Smooth muscle cell (in vitro differentiated cells): Measurements from ENCODE around the gene ASCC3. TPM values are rescaled to one million over a fixed set of nuclear protein-coding genes. Genes with fewer than 3 reads are reported as not detected.
A peak's percentile ranks its signal among the peaks of the same experiment; 100 is the strongest.

Experiments used
- DNase-seq: peaks from one replicate; lab custom pipeline; 2025; ENCODE audit not compliant: unreplicated experiment; lab: John Stamatoyannopoulos, UW
- H2AFZ ChIP-seq: fragments of 200-600 bp; sonication (generic); 2 replicates; pipeline ENCODE4 v1.6.0; 2016; ENCODE audit warnings: antibody characterized with exemption, low read depth, mild to moderate bottlenecking
- H3F3A ChIP-seq: fragments of 200-600 bp; sonication (generic); 2 replicates; pipeline ENCODE4 v1.6.0; 2017; ENCODE audit warnings: antibody characterized with exemption, low read depth
- H3K27ac ChIP-seq: fragments of 200-600 bp; sonication (generic); 2 replicates; pipeline ENCODE4 v1.5.1; 2016; ENCODE audit warnings: low read depth, mild to moderate bottlenecking
- H3K27me3 ChIP-seq: fragments of 200-600 bp; sonication (generic); 2 replicates; pipeline ENCODE4 v1.6.1; 2016; ENCODE audit warnings: low read depth, mild to moderate bottlenecking
- H3K36me3 ChIP-seq: fragments of 200-600 bp; sonication (generic); 2 replicates; pipeline ENCODE4 v1.5.1; 2016; ENCODE audit warnings: low read depth
- H3K4me1 ChIP-seq: fragments of 200-600 bp; sonication (generic); 2 replicates; pipeline ENCODE4 v1.5.1; 2016; ENCODE audit warnings: low read depth
- H3K4me2 ChIP-seq: fragments of 200-600 bp; sonication (generic); 2 replicates; pipeline ENCODE4 v1.6.0; 2016; ENCODE audit warnings: mild to moderate bottlenecking
- H3K4me3 ChIP-seq: fragments of 200-600 bp; sonication (generic); 2 replicates; pipeline ENCODE4 v1.5.1; 2016; ENCODE audit warnings: mild to moderate bottlenecking
- H3K79me2 ChIP-seq: fragments of 200-600 bp; sonication (generic); 2 replicates; pipeline ENCODE4 v1.6.0; 2016; ENCODE audit warnings: low read depth, mild to moderate bottlenecking
- H3K9ac ChIP-seq: fragments of 200-600 bp; sonication (generic); 2 replicates; pipeline ENCODE4 v1.6.0; 2016; ENCODE audit warnings: low read depth
- H3K9me3 ChIP-seq: fragments of 200-600 bp; sonication (generic); replicated peaks from 2 replicates; pipeline ENCODE4 v1.5.1; 2016; ENCODE audit warnings: low read depth
- H4K20me1 ChIP-seq: fragments of 200-600 bp; sonication (generic); 2 replicates; pipeline ENCODE4 v1.6.0; 2016; ENCODE audit warnings: low read depth
- WGBS: methylation state at CpG from one replicate; pipeline ENCODE4 v1.1.7; 2016; ENCODE audit warnings: low lambda C conversion rate; 5-methylcytosine and 5-hydroxymethylcytosine counted together
- polyA plus RNA-seq: library from polyadenylated mRNA; unstranded; fragments of >200 nt; fragmentation: Nextera tagmentation; extraction: Ambion mirVana; gene quantifications from 2 replicates; pipeline ENCODE4 v1.2.1, GENCODE V29; 2016
- total RNA-seq: library from RNA; depleted of rRNA; stranded (reverse); fragments of >200 nt; gene quantifications from 2 replicates; pipeline ENCODE4 v1.2.3, GENCODE V29; 2014
- TF ChIP-seq, protein P1 (sequence below): fragments of 200-600 bp; sonication (generic); IDR thresholded peaks from 2 replicates; pipeline ENCODE4 v1.5.1; 2017; ENCODE audit warnings: borderline replicate concordance, mild to moderate bottlenecking, antibody characterized with exemption; ENCODE audit not compliant: insufficient read depth, poor library complexity, severe bottlenecking

ASCC3 gene
- total and polyA plus RNA-seq, 2 experiments from 2014 or later = 59.0 to 116 TPM

DNA sequence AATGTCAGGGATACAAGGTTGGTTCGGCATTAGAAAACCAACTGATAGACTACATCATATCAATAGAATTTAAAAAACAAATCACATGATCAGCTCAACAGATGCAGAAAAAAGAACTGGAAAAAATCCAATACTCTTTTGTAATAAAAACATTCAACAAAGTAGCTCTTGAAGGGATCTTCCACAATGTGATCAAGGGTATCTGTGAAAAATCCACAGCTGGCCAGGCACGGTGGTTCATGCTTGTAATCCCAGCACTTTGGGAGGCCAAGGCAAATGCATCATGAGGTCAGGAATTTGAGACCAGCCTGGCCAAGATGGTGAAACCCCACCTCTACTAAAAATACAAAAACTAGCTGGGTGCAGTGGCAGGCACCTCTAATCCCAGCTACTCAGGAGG is 63.1 kb downstream of the ASCC3 start:
- no peak overlapping the region for H3K4me2 ChIP-seq
- WGBS = 90% methylated on average over 2 of the region's 2 CpGs
- no peaks in the 10 kb centered on the region for H3K27me3 ChIP-seq
- H3K4me1 ChIP-seq = no peaks in the 10 kb centered on the region
- H2AFZ ChIP-seq = no peak overlapping the region
- H3K9ac ChIP-seq = no peak overlapping the region
- H3K4me3 ChIP-seq = no peak overlapping the region
- peaks cover 96% of the 10 kb centered on the region for H3K79me2 ChIP-seq
- H3K27ac ChIP-seq = no peak overlapping the region
- no peaks in the 10 kb centered on the region for H3F3A ChIP-seq
- H3K36me3 ChIP-seq = peaks cover 10% of the 10 kb centered on the region
- H3K9me3 ChIP-seq = no peaks in the 10 kb centered on the region
- TF ChIP-seq, protein P1, sequence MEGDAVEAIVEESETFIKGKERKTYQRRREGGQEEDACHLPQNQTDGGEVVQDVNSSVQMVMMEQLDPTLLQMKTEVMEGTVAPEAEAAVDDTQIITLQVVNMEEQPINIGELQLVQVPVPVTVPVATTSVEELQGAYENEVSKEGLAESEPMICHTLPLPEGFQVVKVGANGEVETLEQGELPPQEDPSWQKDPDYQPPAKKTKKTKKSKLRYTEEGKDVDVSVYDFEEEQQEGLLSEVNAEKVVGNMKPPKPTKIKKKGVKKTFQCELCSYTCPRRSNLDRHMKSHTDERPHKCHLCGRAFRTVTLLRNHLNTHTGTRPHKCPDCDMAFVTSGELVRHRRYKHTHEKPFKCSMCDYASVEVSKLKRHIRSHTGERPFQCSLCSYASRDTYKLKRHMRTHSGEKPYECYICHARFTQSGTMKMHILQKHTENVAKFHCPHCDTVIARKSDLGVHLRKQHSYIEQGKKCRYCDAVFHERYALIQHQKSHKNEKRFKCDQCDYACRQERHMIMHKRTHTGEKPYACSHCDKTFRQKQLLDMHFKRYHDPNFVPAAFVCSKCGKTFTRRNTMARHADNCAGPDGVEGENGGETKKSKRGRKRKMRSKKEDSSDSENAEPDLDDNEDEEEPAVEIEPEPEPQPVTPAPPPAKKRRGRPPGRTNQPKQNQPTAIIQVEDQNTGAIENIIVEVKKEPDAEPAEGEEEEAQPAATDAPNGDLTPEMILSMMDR = no peak
- no peak for DNase-seq
- peaks cover 82% of the 10 kb centered on the region for H4K20me1 ChIP-seq

DNA sequence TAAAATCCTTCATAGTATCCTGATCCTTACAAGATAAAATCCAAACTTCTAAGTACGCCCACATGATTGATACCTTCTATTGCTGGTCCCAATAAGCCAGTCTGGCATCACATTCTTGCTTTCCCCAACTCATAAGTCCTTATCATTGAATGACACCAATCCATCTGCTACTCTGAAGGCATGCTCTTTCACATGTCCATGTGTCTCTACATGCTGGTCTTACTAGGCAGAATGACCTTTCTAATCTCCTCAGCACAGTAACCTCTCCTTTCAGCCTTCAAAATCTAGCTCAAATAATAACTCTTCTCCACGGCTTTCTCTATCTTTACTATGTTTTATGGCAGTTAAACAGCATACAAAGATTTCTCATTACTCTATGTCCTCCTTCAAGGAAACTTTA is 71.1 kb downstream of the ASCC3 start:
- Histone ChIP-seq H3K27me3 (no peaks in the 10 kb centered on the region), H3K4me2 (no peak overlapping the region), H3K79me2 (peaks cover 98% of the 10 kb centered on the region), H3K4me3 (no peak overlapping the region), H3F3A (no peaks in the 10 kb centered on the region), H3K4me1 (no peaks in the 10 kb centered on the region), H4K20me1 (peaks cover 97% of the 10 kb centered on the region), H3K27ac (no peak overlapping the region), H3K36me3 (no peaks in the 10 kb centered on the region), H3K9ac (no peak overlapping the region), H3K9me3 (no peaks in the 10 kb centered on the region), H2AFZ (no peak overlapping the region)
- TF ChIP-seq, protein P1 = no peak
- WGBS = 86% methylated on average over 2 of the region's 2 CpGs
- no peak for DNase-seq

DNA sequence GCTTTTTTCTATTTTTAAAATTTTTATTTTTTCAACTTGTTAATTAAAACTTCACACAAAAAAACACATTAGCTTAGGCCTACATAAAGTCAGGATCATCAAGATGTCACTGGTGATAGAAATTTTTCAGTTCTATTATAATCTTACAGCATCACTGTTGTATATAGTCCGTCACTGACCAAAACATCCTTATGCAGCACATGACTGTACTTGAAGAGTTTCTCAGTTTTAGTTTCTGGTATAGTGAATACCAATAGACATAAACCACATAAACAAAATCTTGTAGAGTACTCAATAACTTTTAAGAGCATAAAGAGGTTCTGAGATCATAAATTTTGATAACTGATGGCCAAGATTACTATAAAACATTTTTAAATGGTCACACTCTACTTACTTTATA is 71.8 kb downstream of the ASCC3 start:
- Histone ChIP-seq H3K4me3 (no peak overlapping the region), H3K27ac (no peak overlapping the region), H3K4me1 (no peaks in the 10 kb centered on the region), H3K79me2 (peaks cover 98% of the 10 kb centered on the region), H3K9ac (no peak overlapping the region), H3K9me3 (no peaks in the 10 kb centered on the region), H2AFZ (no peak overlapping the region), H4K20me1 (peaks cover 97% of the 10 kb centered on the region), H3K27me3 (no peaks in the 10 kb centered on the region), H3F3A (no peaks in the 10 kb centered on the region), H3K36me3 (no peaks in the 10 kb centered on the region), H3K4me2 (peak overlapping the region; percentile 18)
- DNase-seq = no peak
- TF ChIP-seq, protein P1 = no peak
- 95% methylated on average over 1 of the region's 1 CpG for WGBS

DNA sequence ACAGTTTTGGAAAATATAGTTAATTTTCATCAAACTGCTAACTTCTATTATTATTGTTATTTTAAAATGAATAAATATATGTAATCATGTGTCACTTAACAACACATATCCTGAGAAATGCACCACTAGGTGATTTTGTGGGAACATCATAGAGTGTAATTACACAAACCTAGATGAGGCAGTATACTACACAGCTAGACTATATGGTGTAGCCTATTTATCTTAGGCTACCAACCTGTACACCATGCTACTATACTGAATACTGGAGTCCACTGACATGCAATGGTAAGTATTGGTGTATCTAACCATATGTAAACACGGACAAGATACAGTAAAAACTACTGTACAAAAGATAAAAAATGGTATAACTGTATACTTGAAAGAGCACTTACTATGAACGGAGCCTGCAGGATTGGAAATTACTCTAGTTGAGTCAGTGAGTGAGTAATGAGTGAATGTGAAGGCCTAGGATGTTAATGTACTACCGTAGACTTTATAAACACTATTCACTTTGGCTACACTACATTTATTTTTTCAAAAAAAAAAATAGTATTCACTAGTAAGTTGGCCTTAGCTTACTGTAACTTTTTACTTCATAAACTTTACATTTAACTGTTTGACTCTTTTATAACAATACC is 72.4 kb downstream of the ASCC3 start:
- TF ChIP-seq, protein P1 = no peak
- Histone ChIP-seq H3K36me3 (no peaks in the 10 kb centered on the region), H4K20me1 (peaks cover 97% of the 10 kb centered on the region), H3K9ac (no peak overlapping the region), H3F3A (no peaks in the 10 kb centered on the region), H3K79me2 (peaks cover 98% of the 10 kb centered on the region), H2AFZ (no peak overlapping the region), H3K4me1 (no peaks in the 10 kb centered on the region), H3K27me3 (no peaks in the 10 kb centered on the region), H3K4me2 (peak overlapping the region; percentile 18), H3K27ac (no peak overlapping the region), H3K4me3 (no peak overlapping the region), H3K9me3 (no peaks in the 10 kb centered on the region)
- no peak for DNase-seq
- 74% methylated on average over 3 of the region's 3 CpGs for WGBS
